HG03135 (cell line): ENCODE data around the gene HECA.
"Not testable (repeated sequence)": the region's sequence is repeated elsewhere in the genome, so short reads cannot be mapped to it uniquely, and the experiment has no call there.

Experiments used
- ATAC-seq: cut with Tn5 transposase; IDR thresholded peaks from one replicate; pipeline ENCODE4 v1.9.1; 2021; ENCODE audit warnings: mild to moderate bottlenecking, moderate library complexity; ENCODE audit not compliant: unreplicated experiment

Gene HECA

GRCh38 chr6:139157086-139157485 is 22.2 kb downstream of the HECA start:
- not testable (repeated sequence) for ATAC-seq

GRCh38 chr6:139159016-139159415 is 24.1 kb downstream of the HECA start:
- no peak for ATAC-seq

- peak; percentile 20 for ATAC-seq
Observed at GRCh38 chr6:139161169-139161568, 26.3 kb downstream of the HECA start.

GRCh38 chr6:139161817-139162284 is 27.0 kb downstream of the HECA start:
- ATAC-seq, result peak; percentile 97

- no peak for ATAC-seq
Observed at GRCh38 chr6:139164001-139164400, 29.1 kb downstream of the HECA start.

GRCh38 chr6:139165324-139165723 is 30.4 kb downstream of the HECA start:
- no peak for ATAC-seq

GRCh38 chr6:139166238-139166955 is 31.5 kb downstream of the HECA start:
- ATAC-seq, result no peak

GRCh38 chr6:139166956-139167313 is 32.1 kb downstream of the HECA start:
- ATAC-seq, result no peak

- ATAC-seq, result no peak
Observed at GRCh38 chr6:139172151-139172550, 37.3 kb downstream of the HECA start.

- no peak for ATAC-seq
Observed at GRCh38 chr6:139172567-139172966, 37.7 kb downstream of the HECA start.

GRCh38 chr6:139173172-139173571 is 38.3 kb downstream of the HECA start:
- ATAC-seq, result no peak

GRCh38 chr6:139173822-139174221 is 38.9 kb downstream of the HECA start:
- ATAC-seq, result no peak

GRCh38 chr6:139174961-139175360 is 40.1 kb downstream of the HECA start:
- no peak for ATAC-seq

- no peak for ATAC-seq
Observed at GRCh38 chr6:139175389-139175948, 40.6 kb downstream of the HECA start.

GRCh38 chr6:139181236-139181635 is 46.4 kb downstream of the HECA start:
- ATAC-seq, result no peak

GRCh38 chr6:139184047-139184446 is 49.2 kb downstream of the HECA start:
- no peak for ATAC-seq

- ATAC-seq, result no peak
Observed at GRCh38 chr6:139184459-139184858, 49.6 kb downstream of the HECA start.

GRCh38 chr6:139186242-139186641 is 51.4 kb downstream of the HECA start:
- no peak for ATAC-seq

- ATAC-seq, result no peak
Observed at GRCh38 chr6:139186692-139187091, 51.8 kb downstream of the HECA start.

- no peak for ATAC-seq
Observed at GRCh38 chr6:139187489-139187888, 52.6 kb downstream of the HECA start.

- no peak for ATAC-seq
Observed at GRCh38 chr6:139189665-139190064, 54.8 kb downstream of the HECA start.

GRCh38 chr6:139194740-139195139 is 59.9 kb downstream of the HECA start:
- no peak for ATAC-seq
